NCI-H748 (cell line): ENCODE measurements around the gene TMEM30B.
A peak's percentile ranks its signal among the peaks of the same experiment; 100 is the strongest.

ENCODE experiments used
- DNase-seq: peaks from one replicate; lab custom pipeline; 2025; ENCODE audit not compliant: unreplicated experiment; lab: John Stamatoyannopoulos, UW

TMEM30B gene

DNA sequence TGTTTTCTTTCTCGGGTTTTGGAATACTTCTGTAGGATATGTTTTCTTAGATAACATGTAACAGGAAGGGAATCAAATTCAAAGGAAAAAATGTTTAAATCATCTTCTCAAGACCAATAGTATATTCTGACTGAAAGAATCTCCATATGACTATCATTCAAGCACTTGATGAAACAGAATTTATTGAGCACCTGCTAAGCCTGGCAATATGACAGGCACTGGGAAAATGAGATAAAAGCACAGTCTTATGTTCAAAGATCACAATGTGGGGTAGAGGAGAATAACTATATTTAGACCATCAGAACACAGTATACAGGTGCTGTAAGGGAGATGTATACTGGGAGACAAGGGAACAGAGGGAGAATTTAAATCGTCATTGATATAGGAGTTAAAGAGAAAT is 19.1 kb upstream of the TMEM30B start:
- DNase-seq = no peak

DNA sequence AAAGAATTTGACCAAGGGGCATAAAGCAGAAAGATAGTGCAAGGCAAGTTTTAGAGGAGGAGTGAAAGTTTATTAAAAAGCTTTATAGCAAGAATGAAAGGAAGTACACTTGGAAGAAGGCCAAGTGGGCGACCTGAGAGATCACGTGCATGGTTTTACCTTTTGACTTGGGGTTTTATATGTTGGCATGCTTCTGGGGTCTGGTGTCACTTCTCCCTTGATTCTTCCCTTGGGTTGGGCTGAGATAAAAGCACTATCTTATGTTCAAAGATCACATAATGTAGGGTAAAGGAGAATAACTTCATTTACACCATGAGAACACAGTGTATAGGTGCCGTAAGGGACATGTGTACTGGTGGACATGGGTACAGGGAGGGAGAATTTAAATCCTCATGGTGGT is 17.7 kb upstream of the TMEM30B start:
- no peak for DNase-seq

DNA sequence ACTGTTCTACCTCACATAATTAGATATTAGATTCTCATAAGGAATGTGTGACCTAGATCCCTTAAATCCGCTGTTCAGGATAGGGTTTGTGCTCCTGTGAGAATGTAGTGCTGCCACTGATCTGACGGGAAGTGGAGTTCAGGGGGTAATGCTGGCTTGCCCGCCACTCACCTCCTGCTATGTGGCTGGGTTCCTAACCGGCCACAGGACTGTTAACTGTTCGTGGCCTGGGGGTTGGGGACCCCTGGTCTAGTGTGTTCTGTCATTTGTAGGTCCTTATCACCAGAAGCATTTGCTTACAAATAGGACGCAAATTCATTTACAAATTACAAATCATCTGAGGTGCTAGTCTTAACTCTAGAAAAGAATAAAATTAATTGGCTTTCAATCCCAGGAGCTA is 16.4 kb upstream of the TMEM30B start:
- DNase-seq = no peak

DNA sequence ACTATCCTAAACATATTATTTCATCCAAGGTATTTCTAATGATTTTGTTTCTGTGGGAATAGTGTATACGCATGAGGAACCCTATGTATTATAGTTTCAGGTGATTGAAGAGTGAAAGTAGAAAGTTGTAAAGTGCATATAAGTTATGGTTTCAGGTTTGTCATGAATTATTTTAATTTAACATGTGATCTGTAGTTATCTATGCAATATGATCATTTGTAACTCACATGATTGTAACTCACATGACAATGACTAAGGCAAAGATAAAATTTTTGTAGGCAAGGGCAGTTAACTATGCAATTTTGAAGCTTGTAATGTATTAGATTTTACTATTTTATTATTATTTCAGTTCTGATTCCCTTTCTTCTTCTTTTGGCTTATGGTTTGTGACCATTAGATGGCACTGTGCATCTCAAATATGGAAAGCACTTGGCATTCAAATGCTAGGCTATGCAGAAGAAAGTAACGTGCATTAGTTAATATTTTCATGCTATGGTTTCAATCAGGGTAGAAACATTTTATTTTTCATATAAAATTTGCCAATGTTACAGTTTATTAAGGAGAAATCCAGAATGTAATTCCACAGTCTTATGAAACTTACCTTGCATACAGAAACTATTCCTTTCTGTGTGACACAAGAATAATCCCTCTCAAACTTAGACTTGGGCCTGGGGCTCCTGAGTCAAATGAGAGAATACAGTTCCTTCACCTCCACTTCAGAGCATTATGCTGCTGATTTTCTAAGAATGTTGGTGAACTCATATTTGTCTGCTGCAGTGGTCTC is 15.8 kb upstream of the TMEM30B start:
- DNase-seq = peak; percentile 57

DNA sequence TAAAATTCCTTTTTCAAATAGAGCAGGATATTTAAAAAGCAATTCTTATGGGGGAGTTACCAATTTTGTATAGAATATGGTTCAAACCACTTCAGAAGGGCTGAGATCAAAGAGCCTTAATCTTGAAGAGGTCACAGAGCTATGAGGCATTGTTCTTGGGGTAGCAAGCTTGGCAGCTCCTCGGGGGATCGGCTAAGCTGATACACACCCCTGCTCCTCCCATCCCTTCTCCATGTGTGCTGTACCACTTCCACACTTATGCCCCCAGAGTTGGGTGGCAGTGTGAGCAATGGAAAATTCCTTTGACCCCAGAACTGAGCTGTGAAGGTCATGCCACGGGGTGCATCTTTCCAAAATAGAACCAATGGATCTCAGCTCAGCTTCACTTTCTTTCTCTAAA is 15.0 kb upstream of the TMEM30B start:
- no peak for DNase-seq

DNA sequence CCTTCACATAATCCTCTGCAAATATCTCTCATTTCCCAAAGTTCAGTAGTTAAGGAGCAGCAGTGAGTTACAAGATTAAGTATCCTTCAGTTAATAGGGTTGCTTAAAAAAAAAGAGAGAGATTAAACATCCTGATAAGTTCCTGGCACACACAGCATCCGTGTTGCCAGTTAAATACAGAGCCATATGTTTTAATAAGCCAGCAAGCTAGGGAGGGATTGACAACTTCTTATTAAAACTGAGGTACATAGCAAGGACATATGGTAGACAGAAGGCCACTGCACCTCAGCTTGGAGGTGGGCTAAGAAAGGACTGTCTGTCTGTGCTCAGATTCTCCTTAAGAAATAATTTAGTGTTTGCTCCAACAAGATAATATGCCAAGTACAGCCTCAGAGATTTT is 9.6 kb upstream of the TMEM30B start:
- no peak for DNase-seq

DNA sequence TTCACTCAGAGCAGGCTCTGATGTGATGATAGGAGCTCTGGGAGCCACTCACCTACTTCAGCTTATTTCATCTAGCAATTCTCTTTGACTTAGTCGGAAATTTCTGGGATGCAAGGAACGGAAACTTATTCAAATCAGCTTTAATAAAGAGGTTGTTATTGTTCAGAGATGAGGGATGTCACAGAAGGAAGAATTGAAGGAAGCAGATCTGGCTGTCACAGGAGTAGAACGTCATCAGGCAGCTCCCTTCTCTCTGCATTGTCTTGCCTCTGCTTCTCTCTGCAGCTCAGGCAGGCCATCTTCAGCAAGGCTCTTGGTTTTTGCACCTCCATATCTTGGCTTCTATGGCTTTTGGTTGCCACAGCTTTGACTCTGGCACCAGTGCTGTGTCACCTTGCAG is 7.6 kb upstream of the TMEM30B start:
- DNase-seq = no peak

DNA sequence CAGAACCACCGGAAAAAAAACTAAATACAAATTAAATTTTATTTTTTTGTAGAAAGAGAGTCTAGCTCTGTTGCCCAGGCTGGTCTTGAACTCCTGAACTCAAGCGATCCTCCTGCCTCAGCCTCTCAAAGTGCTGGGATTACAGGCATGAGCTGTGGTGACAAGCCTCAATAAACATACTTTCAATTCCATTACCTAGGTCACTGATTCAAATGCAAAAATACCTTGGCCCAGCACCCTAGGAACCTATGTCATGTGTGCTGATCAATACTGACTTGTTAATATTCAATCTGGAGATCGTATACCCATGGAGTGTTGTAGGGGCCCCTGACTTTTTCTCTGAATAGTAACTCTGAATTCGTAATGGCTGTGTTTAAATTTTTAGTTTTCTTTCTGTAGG is 7.1 kb upstream of the TMEM30B start:
- no peak for DNase-seq

DNA sequence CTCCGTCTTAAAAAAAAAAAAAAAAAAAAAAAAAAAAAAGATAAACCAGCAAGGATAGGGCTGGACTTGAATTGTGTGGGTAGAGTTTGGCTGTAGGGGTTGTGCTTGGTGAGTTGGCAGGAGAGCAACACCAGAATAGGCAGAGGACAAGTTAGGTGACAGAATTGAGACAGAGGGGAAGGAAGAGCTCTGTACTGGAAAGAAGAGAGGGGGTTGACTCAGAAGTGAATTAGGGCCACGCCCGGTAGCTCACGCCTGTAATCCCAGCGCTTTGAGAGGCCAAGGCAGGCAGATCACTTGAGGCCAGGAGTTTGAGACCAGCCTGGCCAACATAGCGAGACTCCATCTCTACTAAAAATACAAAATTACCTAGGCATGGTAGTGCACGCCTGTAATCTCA is 6.1 kb upstream of the TMEM30B start:
- no peak for DNase-seq

DNA sequence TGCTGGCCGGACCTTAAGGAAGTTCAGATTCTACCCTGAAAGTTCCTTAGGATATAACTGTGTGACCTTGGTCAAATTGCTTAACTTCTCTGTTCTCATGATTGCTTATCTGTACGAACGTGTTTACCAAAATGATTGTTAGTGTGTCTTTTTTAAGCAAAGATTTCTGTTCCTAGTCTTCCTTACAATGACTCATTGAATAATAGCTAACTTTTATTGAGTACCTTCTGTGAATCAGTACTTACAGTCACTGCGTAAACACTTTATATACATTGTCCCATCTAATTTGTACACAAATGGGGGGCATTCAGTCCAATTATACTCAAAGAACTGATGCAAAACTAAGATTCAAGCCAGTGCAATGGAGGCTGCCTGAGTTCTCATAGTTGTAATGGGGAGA is 4.2 kb upstream of the TMEM30B start:
- DNase-seq = no peak

DNA sequence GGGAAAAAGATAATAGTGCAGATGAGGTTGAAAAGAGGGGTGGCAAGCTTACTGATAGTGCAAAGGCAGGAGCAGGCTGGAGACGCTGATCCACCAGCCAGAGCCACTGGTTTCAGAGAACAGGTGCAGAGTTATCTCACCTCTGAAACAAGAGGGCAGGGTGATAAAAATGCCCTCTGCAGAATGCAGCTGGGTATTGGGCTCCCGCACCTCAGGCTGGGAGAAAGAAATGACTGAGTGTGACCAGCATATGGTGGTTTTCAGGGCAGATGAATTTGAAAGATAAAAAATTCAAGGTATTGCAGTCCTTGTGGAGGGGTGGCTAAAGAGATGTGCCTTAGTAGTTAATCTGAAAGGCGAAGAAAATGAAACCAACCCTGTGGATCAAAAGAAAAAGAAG is 2.9 kb upstream of the TMEM30B start:
- peak; percentile 17 for DNase-seq

DNA sequence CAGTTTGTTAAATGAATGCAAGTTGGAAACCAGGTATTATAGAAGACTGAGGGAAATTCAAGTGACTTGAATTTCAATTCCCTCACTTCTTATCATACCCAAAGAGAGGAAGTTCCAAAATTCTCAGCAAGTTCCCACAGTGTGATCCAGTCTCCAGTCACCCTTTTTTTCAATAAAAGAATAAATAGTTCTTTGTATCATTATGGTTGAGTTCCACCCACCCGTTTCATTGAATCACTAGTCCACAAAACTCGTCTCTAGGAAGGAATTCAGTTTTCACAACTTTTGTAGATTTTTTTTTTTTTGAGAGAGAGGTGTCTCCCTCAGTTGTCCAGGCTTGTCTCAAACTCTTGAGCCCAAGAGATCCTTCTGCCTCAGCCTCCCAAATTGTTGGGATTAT is 1.6 kb upstream of the TMEM30B start:
- no peak for DNase-seq

DNA sequence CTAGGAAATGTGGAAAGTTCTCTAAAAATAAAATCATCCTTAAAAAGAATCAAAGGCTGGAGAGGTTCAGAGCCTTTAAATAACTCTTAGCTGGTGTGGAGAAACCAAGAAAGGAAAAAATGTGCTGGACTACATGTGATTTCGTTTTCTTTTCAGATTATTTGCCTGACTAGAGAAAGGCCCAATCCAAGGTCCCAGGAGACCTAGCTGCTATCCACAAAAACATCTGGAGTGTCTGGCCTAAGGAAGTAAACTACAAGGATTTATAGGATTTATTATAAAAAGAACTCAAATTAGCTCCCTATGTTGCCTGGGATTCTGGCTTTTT is 774 bp upstream of the TMEM30B start:
- no peak for DNase-seq

DNA sequence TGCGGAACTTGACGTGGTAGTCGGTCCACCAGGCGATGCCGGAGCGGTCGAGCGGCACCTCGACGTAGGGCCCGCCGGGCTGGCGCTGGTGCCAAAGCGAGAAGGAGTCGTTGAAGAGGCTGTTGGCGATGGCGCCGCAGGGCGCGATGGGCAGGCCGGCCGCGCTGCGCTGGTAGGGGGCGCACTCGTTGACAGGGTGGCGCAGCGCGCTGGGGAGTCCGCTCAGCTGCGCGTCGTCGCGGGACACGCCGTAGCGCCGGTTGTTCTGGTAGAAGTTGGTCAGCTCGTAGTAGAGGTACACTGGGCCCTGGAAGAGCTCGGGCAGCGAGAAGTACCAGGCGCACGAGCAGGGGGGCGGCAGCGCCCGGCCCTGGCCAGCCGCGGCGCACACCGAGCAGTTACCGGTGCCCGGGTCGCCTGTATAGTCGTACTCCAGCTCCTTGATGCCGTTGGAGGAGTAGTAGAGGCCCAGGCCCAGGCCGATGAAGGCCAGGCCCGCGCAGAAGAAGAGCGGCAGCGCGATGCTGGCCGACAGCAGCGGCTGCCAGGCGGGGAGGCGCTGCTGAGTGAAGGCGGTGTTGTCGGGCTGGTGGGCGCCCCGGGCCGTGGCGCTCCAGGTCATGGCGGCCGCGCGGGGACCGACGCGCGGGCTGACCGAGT is 482 bp downstream of the TMEM30B start:
- peak; percentile 88 for DNase-seq

DNA sequence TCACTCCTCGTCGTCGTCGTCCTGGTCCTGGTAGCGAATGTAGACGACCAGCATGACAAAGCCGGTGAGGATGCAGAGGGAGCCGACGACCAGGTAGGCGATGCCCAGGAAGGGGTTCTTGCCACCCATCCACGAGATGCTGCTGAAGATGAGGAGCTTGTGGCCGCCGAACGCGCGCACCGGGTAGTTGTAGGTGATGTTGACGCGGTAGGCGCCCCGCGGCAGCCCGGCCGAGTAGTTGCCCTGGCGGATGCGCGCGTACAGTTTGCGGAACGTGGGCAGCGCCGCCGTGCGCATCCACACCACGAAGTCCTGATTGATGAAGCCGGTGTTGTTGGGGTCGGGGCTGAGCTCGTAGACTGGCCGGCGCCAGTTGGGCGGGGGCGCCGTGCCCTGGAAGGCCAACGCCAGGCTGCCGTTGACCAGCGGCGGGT is 1.0 kb downstream of the TMEM30B start:
- peak; percentile 88 for DNase-seq

DNA sequence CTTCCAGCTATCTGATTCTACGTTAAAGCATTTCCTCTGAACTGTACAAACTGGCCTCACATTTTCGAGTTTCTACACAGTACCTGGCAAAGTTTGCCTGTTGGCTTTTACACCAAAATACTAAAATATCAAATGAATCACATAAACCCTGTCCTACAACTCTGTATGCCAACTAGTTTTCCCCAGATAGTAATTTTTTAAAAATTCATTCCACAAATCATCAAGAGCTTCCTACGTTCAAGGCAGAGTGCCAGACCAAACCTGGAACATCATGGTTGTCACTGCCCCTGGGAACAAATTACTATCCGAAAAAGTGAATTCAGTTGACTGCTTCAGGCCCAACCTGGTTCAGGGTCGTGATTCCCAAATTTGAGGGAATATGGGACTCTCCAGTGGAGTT is 2.1 kb downstream of the TMEM30B start:
- no peak for DNase-seq

DNA sequence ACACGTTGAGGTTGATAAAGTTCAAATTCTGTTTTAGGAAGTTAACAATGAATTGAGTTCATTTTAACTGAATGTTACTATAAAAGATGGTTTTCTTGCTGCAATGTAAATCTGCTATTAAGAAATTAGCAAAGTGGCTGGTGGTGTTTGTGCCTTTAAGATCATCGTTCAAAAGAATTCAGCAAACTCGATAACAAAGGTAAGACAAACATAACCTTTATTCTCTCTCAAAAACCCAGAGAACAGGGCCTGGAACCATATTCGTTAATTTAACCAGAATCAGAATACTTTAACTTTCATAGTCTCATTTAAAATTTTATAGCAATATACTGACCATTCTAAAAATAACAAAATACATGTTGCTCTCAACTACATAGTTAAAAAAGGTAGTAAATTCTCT is 3.4 kb downstream of the TMEM30B start:
- no peak for DNase-seq

DNA sequence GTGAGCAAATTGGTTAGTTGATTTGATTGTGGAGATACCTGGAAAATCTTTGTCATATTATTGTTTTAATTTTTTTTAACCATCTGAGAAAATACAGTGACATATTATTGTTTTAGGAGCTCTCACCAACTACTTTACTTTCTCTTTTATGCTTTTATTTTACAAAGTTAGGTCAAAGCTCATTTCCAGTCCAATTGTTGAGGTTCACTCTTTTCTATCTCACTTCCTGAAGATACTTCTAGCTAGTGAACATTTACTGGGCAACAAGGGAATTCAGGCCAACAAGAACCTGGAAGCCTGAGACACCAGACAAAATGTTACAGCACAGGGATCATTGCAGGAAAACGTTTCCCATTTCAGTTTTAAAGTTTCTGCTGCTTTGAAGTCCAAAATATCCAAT is 3.9 kb downstream of the TMEM30B start:
- no peak for DNase-seq

DNA sequence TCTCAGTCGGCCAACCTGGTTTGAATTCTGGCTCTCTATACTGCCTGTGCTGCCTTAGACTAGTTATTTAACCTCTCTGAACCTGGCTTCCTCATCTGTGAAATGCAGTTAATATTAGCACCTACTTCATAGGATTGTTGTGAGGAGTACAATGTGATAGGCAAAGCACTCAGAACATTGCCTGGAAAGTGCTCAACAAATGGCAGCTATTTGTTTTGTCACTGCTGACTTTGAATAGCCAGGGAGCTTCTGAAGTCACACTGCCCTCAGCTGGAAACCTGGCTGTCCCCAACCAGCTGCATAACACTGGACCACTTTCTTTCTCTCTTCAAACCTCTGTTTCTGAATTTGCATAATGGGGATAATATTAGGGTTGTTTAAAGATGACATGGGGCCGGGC is 9.6 kb downstream of the TMEM30B start:
- DNase-seq = no peak

DNA sequence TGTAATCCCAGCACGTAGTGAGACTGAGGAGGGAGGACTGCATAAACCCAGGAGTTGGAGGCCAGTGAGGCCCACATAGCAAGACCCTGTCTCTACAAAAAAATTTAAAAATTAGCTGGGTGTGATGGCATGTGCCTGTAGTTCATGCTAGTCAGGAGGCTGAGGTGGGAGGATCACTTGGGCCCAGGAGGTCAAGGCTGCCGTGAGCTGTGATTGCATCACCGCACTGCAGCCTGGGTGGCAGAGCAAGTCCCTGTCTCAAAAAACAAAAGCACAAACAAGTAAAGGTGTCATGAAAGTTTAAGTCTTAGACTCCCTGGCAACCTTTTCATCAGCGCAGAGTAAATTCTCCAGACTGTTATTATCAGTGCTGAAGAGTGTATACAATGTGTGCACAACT is 10.4 kb downstream of the TMEM30B start:
- DNase-seq = no peak

DNA sequence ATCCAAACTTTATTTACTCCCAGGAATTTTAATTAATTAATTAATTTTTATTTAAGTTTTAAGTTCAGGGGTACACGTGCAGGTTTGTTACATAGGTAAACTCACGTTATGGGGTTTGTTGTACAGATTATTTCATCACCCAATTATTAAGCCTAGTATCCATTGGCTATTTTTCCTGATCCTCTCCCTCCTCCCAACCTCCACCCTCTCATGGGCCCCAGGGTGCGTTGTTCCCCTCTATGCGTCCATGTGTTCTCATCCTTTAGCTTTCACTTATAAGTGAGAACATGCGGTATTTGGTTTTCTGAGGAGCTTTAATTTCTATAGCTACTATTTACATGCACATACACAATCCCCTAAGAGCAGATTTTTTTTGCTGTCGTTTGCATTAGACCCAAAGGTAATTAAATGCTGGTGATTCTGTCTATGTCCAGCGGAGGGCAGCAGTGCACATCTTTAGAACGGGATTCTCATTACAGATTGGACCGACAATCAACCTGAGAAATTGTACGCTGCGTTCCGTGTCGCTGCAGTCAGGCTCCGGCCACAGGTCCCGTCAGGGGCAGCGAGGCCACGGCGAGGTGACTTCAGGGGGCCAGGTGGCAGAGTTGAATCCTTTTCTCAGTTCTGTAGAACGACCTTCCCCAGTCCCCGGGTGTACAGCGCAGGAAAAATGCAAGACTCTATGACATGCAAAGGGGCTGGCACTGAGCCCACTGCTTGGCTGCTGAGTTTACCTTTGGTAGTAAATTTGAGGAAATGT is 11.6 kb downstream of the TMEM30B start:
- DNase-seq = peak; percentile 87

DNA sequence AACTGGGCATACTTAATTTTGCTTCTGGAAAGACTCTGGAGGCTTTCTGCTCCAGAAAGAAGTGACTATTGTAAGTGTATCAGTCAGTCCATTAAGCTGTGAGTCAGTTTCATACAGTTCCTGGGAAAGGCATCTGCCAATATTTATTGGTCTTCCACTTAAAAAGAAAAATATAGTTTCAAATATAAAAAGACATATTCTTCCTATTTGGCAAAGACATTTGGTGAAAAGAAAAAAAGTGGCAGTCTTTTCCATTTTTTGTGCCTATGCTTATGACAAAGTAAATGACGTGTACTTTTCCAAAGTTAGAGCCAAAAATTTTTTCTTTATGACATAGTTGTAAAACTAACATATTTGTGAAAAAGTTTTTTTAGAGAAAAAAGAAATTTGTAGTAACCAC is 12.3 kb downstream of the TMEM30B start:
- no peak for DNase-seq
